Adrenal gland (tissue), 5 donors: ENCODE results near the gene HOXD10.

Experiments
- CTCF ChIP-seq, 6 experiments: fragments of 450-650 bp in 4 of 6; fragments of 200-600 bp in 2 of 6; sonication (generic) in 1 of 6; IDR thresholded peaks; 1 replicate in 5 of 6; 2 replicates in 1 of 6; pipeline versions ENCODE4 v1.5.1 to v1.8.0; 2016 to 2021; ENCODE audit warnings: antibody characterized with exemption in 6 of 6, mild to moderate bottlenecking in 2 of 6, moderate library complexity in 1 of 6
- POLR2A ChIP-seq, 2 donors: fragments of 450-650 bp; IDR thresholded peaks; one replicate each; pipeline ENCODE4 v1.6.1; 2017; ENCODE audit warnings: antibody characterized with exemption in 2 of 2, mild to moderate bottlenecking in 2 of 2, moderate library complexity in 1 of 2
- donor health status: DM: no; HTN: no; CAD: no.

DNA sequence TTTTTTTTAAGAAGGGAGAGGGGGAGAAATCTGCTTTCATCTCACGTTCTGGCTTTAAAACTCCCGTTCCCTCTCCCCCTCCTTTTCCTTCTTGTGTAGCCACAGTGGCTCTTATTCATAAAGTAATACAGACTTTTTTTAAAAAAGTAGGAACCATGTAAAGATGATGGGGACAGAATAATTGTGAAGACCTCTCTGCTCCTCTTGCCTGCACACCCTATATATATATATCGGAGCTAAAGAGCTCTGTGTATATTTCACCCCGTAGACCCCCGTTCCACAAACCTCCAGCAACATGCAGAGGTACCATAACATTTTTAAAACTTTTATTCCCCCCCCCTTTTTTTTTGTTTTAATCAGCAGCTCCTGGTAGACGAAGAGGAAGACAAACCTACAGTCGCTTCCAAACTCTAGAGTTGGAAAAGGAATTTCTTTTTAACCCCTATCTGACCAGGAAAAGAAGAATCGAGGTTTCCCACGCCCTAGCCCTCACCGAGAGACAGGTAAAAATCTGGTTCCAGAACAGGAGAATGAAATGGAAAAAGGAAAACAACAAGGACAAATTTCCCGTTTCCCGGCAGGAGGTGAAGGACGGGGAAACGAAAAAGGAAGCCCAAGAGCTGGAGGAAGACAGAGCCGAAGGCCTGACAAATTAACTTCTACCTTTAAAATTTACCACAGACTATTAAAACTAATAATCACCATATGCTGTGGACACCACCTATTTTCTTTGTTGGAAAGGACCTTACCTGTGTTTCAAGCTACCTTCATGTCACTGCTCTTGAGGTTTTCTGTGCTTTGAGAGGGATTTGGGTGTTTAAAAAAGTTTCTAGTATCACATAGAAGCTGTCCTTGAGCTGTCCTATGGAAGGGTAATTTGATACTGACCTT is 14.6 kb downstream of the HOXD10 start:
- TF ChIP-seq CTCF (IDR thresholded peaks at IDR 0.05) = no peak
- TF ChIP-seq POLR2A (IDR thresholded peaks at IDR 0.05) = no peak
